GM23338 (cell line): ENCODE results near the gene STAMBPL1. TPM values are rescaled to one million over a fixed set of nuclear protein-coding genes. Genes with fewer than 3 reads are reported as not detected.

Experiments
- ATAC-seq: fragments of 200-7000 bp; cut with Tn5 transposase; 3 replicates; pipeline ENCODE4 v1.9.1; 2020
- DNase-seq: peaks from one replicate; pipeline ENCODE4 v3.0.0-alpha.2; 2015; ENCODE audit warnings: low spot score
- H2AFZ ChIP-seq: fragments of 200-600 bp; sonication (generic); 2 replicates; pipeline ENCODE4 v1.8.0; 2016; ENCODE audit warnings: antibody characterized with exemption, mild to moderate bottlenecking, moderate library complexity
- H3F3A ChIP-seq: fragments of 200-600 bp; sonication (generic); replicated peaks from 2 replicates; pipeline ENCODE4 v1.8.0; 2017; ENCODE audit warnings: antibody characterized with exemption, mixed run types, low read depth
- H3K27ac ChIP-seq: fragments of 200-600 bp; sonication (generic); 2 replicates; pipeline ENCODE4 v1.6.1; 2016; ENCODE audit warnings: low read depth
- H3K27me3 ChIP-seq: fragments of 200-600 bp; sonication (generic); 2 replicates; pipeline ENCODE4 v1.8.0; 2016; ENCODE audit warnings: mild to moderate bottlenecking, mixed run types, moderate library complexity; ENCODE audit not compliant: insufficient read depth
- H3K36me3 ChIP-seq: fragments of 200-600 bp; sonication (generic); 2 replicates; pipeline ENCODE4 v1.8.0; 2016; ENCODE audit warnings: mild to moderate bottlenecking; ENCODE audit not compliant: insufficient read depth
- H3K4me1 ChIP-seq: fragments of 200-600 bp; sonication (generic); 2 replicates; pipeline ENCODE4 v1.8.0; 2016; ENCODE audit warnings: mild to moderate bottlenecking, moderate library complexity; ENCODE audit not compliant: insufficient read depth
- H3K4me2 ChIP-seq: fragments of 200-600 bp; sonication (generic); 2 replicates; pipeline ENCODE4 v1.7.1; 2017; ENCODE audit warnings: mixed run types
- H3K4me3 ChIP-seq: fragments of 200-600 bp; sonication (generic); 2 replicates; pipeline ENCODE4 v1.6.1; 2016; ENCODE audit warnings: mixed run types
- H3K79me2 ChIP-seq: fragments of 200-600 bp; sonication (generic); replicated peaks from 2 replicates; pipeline ENCODE4 v1.8.0; 2017; ENCODE audit warnings: mild to moderate bottlenecking; ENCODE audit not compliant: insufficient read depth
- H3K9me2 ChIP-seq: fragments of 200-600 bp; sonication (generic); 2 replicates; pipeline ENCODE4 v1.8.0; 2017; ENCODE audit not compliant: insufficient read depth
- H4K20me1 ChIP-seq: fragments of 200-600 bp; sonication (generic); replicated peaks from 2 replicates; pipeline ENCODE4 v1.8.0; 2017; ENCODE audit warnings: mild to moderate bottlenecking; ENCODE audit not compliant: insufficient read depth
- H3K27ac Mint-ChIP-seq: 2 replicates; pipeline ENCODE4 v1.8.0; 2020; ENCODE audit warnings: inconsistent platforms, mild to moderate bottlenecking, moderate library complexity, mixed read lengths
- H3K27me3 Mint-ChIP-seq: 3 replicates; pipeline ENCODE4 v1.8.0; 2022; ENCODE audit warnings: low read depth, mild to moderate bottlenecking, moderate library complexity, mixed read lengths, inconsistent platforms; ENCODE audit not compliant: insufficient read depth, poor library complexity
- H3K36me3 Mint-ChIP-seq: 3 replicates; pipeline ENCODE4 v1.8.0; 2021; ENCODE audit warnings: low read depth, mild to moderate bottlenecking, inconsistent platforms, moderate library complexity, mixed read lengths
- H3K4me1 Mint-ChIP-seq: 3 replicates; pipeline ENCODE4 v1.8.0; 2020; ENCODE audit warnings: mild to moderate bottlenecking, inconsistent platforms, mixed read lengths
- H3K4me3 Mint-ChIP-seq: 3 replicates; pipeline ENCODE4 v1.8.0; 2021; ENCODE audit warnings: moderate library complexity, mild to moderate bottlenecking, inconsistent platforms, mixed read lengths
- H3K9me3 Mint-ChIP-seq: 3 replicates; pipeline ENCODE4 v1.8.0; 2020; ENCODE audit warnings: moderate library complexity, mild to moderate bottlenecking, inconsistent platforms, mixed read lengths
- CREB1 ChIP-seq: fragments of 250-450 bp; sonication (Bioruptor Pico); IDR thresholded peaks from 2 replicates; pipeline ENCODE4 v1.5.0; 2020; ENCODE audit warnings: low read depth, mild to moderate bottlenecking, moderate library complexity
- ETS1 ChIP-seq: IDR thresholded peaks from 2 replicates; pipeline ENCODE4 v1.6.1; 2016; ENCODE audit warnings: antibody characterized with exemption
- EZH2 ChIP-seq: fragments of 200-600 bp; sonication (generic); IDR thresholded peaks from one replicate; pipeline ENCODE4 v1.8.0; 2017; ENCODE audit warnings: antibody characterized with exemption, mild to moderate bottlenecking, low read depth; ENCODE audit not compliant: unreplicated experiment
- EZH2phosphoT487 ChIP-seq: fragments of 200-600 bp; sonication (generic); IDR thresholded peaks from one replicate; pipeline ENCODE4 v1.8.1; 2018; ENCODE audit warnings: antibody characterized with exemption; ENCODE audit not compliant: unreplicated experiment
- JUNB ChIP-seq: IDR thresholded peaks from one replicate; pipeline ENCODE4 v1.6.1; 2016; ENCODE audit warnings: antibody characterized with exemption; ENCODE audit not compliant: unreplicated experiment
- NANOG ChIP-seq: IDR thresholded peaks from 2 replicates; pipeline ENCODE4 v1.6.1; 2016; ENCODE audit warnings: antibody characterized with exemption, borderline replicate concordance
- POLR2AphosphoS5 ChIP-seq: IDR thresholded peaks from 2 replicates; pipeline ENCODE4 v1.6.1; 2016; ENCODE audit warnings: antibody characterized with exemption, low read depth
- REST ChIP-seq: IDR thresholded peaks from one replicate; pipeline ENCODE4 v1.6.1; 2018; ENCODE audit warnings: antibody characterized with exemption; ENCODE audit not compliant: unreplicated experiment
- STAT1 ChIP-seq: IDR thresholded peaks from one replicate; pipeline ENCODE4 v1.6.1; 2016; ENCODE audit warnings: antibody characterized with exemption; ENCODE audit not compliant: unreplicated experiment
- ZNF114 ChIP-seq: fragments of 250-450 bp; sonication (Bioruptor Pico); IDR thresholded peaks from 2 replicates; pipeline ENCODE4 v1.5.0; 2020; ENCODE audit warnings: mild to moderate bottlenecking, moderate library complexity
- polyA plus RNA-seq: library from polyadenylated mRNA; unstranded; fragments of >200 nt; fragmentation: Nextera tagmentation; extraction: Ambion mirVana; gene quantifications from 2 replicates; pipeline ENCODE4 v1.2.1, GENCODE V29; 2016
- total RNA-seq: library from RNA; depleted of rRNA; stranded (reverse); fragments of >200 nt; shearing (Covaris generic); gene quantifications from 2 replicates; pipeline ENCODE4 v1.2.3, GENCODE V29; 2014
- TF ChIP-seq, protein P1 (sequence below): fragments of 250-450 bp; sonication (Bioruptor Pico); IDR thresholded peaks from 2 replicates; pipeline ENCODE4 v1.5.0; 2020; ENCODE audit warnings: mild to moderate bottlenecking, moderate library complexity

The STAMBPL1 gene
- total and polyA plus RNA-seq, 2 experiments from 2014 or later = 2.5 to 11.5 TPM

DNA sequence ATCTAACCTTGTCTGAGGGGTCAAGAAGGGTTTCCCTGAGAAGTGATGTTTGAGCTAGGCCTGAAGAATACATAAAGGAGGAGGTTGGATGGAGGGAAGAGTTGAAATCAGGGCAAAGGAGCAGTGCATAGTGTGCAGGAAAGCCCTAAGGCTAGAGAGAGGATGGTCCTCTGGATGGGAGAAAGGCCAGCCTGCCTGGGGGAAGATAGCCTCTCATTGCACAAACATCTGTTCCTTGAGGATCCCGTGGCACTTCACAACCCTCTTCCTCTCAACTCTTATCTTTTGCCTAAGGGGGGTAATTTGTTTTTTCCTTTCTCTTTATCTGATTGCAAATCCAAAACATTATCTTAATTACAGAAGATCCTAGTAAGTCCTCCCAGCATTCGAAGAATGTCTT lies 35.7 kb downstream of the STAMBPL1 start:
- Histone ChIP-seq H3K9me2 (no peaks in the 10 kb centered on the region), H3K4me1 (no peaks in the 10 kb centered on the region), H3K4me2 (no peak overlapping the region), H3K27me3 (no peaks in the 10 kb centered on the region), H3K4me3 (no peak overlapping the region), H4K20me1 (no peaks in the 10 kb centered on the region), H2AFZ (no peak overlapping the region), H3F3A (no peaks in the 10 kb centered on the region), H3K79me2 (no peaks in the 10 kb centered on the region), H3K27ac (no peak overlapping the region), H3K36me3 (no peaks in the 10 kb centered on the region)
- H3K4me3 Mint-ChIP-seq = no peak overlapping the region
- H3K27ac Mint-ChIP-seq = no peak overlapping the region
- no peaks in the 10 kb centered on the region for H3K4me1 Mint-ChIP-seq
- H3K9me3 Mint-ChIP-seq = no peaks in the 10 kb centered on the region
- DNase-seq (no peak), ATAC-seq (no peak)
- TF ChIP-seq JUNB (no peak), EZH2 (no peak), POLR2AphosphoS5 (no peak), EZH2phosphoT487 (no peak), CREB1 (CRISPR knock-in tag) (no peak), STAT1 (no peak), ETS1 (no peak), ZNF114 (CRISPR knock-in tag) (no peak), NANOG (no peak), REST (no peak)
- TF ChIP-seq, protein P1, sequence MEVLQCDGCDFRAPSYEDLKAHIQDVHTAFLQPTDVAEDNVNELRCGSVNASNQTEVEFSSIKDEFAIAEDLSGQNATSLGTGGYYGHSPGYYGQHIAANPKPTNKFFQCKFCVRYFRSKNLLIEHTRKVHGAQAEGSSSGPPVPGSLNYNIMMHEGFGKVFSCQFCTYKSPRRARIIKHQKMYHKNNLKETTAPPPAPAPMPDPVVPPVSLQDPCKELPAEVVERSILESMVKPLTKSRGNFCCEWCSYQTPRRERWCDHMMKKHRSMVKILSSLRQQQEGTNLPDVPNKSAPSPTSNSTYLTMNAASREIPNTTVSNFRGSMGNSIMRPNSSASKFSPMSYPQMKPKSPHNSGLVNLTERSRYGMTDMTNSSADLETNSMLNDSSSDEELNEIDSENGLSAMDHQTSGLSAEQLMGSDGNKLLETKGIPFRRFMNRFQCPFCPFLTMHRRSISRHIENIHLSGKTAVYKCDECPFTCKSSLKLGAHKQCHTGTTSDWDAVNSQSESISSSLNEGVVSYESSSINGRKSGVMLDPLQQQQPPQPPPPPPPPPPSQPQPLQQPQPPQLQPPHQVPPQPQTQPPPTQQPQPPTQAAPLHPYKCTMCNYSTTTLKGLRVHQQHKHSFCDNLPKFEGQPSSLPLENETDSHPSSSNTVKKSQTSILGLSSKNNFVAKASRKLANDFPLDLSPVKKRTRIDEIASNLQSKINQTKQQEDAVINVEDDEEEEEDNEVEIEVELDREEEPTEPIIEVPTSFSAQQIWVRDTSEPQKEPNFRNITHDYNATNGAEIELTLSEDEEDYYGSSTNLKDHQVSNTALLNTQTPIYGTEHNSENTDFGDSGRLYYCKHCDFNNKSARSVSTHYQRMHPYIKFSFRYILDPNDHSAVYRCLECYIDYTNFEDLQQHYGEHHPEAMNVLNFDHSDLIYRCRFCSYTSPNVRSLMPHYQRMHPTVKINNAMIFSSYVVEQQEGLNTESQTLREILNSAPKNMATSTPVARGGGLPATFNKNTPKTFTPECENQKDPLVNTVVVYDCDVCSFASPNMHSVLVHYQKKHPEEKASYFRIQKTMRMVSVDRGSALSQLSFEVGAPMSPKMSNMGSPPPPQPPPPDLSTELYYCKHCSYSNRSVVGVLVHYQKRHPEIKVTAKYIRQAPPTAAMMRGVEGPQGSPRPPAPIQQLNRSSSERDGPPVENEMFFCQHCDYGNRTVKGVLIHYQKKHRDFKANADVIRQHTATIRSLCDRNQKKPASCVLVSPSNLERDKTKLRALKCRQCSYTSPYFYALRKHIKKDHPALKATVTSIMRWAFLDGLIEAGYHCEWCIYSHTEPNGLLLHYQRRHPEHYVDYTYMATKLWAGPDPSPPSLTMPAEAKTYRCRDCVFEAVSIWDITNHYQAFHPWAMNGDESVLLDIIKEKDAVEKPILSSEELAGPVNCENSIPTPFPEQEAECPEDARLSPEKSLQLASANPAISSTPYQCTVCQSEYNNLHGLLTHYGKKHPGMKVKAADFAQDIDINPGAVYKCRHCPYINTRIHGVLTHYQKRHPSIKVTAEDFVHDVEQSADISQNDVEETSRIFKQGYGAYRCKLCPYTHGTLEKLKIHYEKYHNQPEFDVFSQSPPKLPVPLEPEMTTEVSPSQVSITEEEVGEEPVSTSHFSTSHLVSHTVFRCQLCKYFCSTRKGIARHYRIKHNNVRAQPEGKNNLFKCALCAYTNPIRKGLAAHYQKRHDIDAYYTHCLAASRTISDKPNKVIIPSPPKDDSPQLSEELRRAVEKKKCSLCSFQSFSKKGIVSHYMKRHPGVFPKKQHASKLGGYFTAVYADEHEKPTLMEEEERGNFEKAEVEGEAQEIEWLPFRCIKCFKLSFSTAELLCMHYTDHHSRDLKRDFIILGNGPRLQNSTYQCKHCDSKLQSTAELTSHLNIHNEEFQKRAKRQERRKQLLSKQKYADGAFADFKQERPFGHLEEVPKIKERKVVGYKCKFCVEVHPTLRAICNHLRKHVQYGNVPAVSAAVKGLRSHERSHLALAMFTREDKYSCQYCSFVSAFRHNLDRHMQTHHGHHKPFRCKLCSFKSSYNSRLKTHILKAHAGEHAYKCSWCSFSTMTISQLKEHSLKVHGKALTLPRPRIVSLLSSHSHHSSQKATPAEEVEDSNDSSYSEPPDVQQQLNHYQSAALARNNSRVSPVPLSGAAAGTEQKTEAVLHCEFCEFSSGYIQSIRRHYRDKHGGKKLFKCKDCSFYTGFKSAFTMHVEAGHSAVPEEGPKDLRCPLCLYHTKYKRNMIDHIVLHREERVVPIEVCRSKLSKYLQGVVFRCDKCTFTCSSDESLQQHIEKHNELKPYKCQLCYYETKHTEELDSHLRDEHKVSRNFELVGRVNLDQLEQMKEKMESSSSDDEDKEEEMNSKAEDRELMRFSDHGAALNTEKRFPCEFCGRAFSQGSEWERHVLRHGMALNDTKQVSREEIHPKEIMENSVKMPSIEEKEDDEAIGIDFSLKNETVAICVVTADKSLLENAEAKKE (CRISPR knock-in tag) = no peak
- H3K27me3 Mint-ChIP-seq = no peaks in the 10 kb centered on the region
- no peaks in the 10 kb centered on the region for H3K36me3 Mint-ChIP-seq
